PC-3 (cell line): Measurements from ENCODE around the gene CBL. TPM values are rescaled to one million over a fixed set of nuclear protein-coding genes. Genes with fewer than 3 reads are reported as not detected.

Source experiments
- ATAC-seq: fragments of 200-7000 bp; cut with Tn5 transposase; 2 replicates; pipeline ENCODE4 v1.9.1; 2020; ENCODE audit warnings: mild to moderate bottlenecking, moderate library complexity
- BruUV-seq: library from RNA; stranded (reverse); fragments of 400-500 nt; replicated peaks from 2 replicates; lab custom pipeline; 2021; lab: Mats Ljungman, UMichigan
- CTCF ChIA-PET: fragments of 300-600 bp; sonication (Branson Sonifier 250); formaldehyde crosslinking; loops from one replicate; lab custom pipeline; 2022; ENCODE audit warnings: antibody characterized with exemption; lab: Charles Lee
- POLR2A ChIA-PET: fragments of 300-600 bp; sonication (Branson Sonifier 250); formaldehyde crosslinking; loops from one replicate; lab custom pipeline; 2022; ENCODE audit warnings: antibody characterized with exemption; ENCODE audit not compliant: unreplicated experiment; lab: Charles Lee
- DNase-seq: peaks from one replicate; pipeline ENCODE4 v3.0.0-alpha.2; 2015
- H2AFZ ChIP-seq: fragments of 300-600 bp; sonication (generic); 2 replicates; pipeline ENCODE4 v1.6.0; 2016; ENCODE audit warnings: antibody characterized with exemption, low read length
- H3F3A ChIP-seq: fragments of 300-600 bp; sonication (generic); one replicate; pipeline ENCODE4 v1.6.0; 2017; ENCODE audit warnings: antibody characterized with exemption, low read length, control low read depth, mild to moderate bottlenecking; ENCODE audit not compliant: unreplicated experiment
- H3K27ac ChIP-seq: fragments of 300-600 bp; sonication (generic); 2 replicates; pipeline ENCODE4 v1.5.1; 2016; ENCODE audit warnings: mild to moderate bottlenecking, low read length
- H3K27me3 ChIP-seq: fragments of 300-600 bp; sonication (generic); 2 replicates; pipeline ENCODE4 v1.6.1; 2016; ENCODE audit warnings: low read length, mixed read lengths
- H3K36me3 ChIP-seq: fragments of 300-600 bp; sonication (generic); 2 replicates; pipeline ENCODE4 v1.6.1; 2016; ENCODE audit warnings: low read depth, mixed run types, low read length, mixed read lengths
- H3K4me1 ChIP-seq: fragments of 300-600 bp; sonication (generic); 2 replicates; pipeline ENCODE4 v1.5.1; 2016; ENCODE audit warnings: low read length; ENCODE audit not compliant: insufficient read depth
- H3K4me2 ChIP-seq: fragments of 300-600 bp; sonication (generic); 2 replicates; pipeline ENCODE4 v1.6.0; 2016; ENCODE audit warnings: low read length
- H3K4me3 ChIP-seq: fragments of 300-600 bp; sonication (generic); 2 replicates; pipeline ENCODE4 v1.5.1; 2016; ENCODE audit warnings: mild to moderate bottlenecking, low read length, mixed read lengths
- H3K79me2 ChIP-seq: fragments of 300-600 bp; sonication (generic); 2 replicates; pipeline ENCODE4 v1.6.1; 2017; ENCODE audit warnings: low read length, mixed read lengths
- H3K9ac ChIP-seq: fragments of 300-600 bp; sonication (generic); 2 replicates; pipeline ENCODE4 v1.6.0; 2016; ENCODE audit warnings: mild to moderate bottlenecking, low read length
- H3K9me2 ChIP-seq: fragments of 300-600 bp; sonication (generic); replicated peaks from 2 replicates; pipeline ENCODE4 v1.6.1; 2016; ENCODE audit warnings: mixed run types, low read length, mixed read lengths
- H3K9me3 ChIP-seq: fragments of 300-600 bp; sonication (generic); 2 replicates; pipeline ENCODE4 v1.6.1; 2016; ENCODE audit warnings: low read length, mixed read lengths
- H4K20me1 ChIP-seq: fragments of 300-600 bp; sonication (generic); 2 replicates; pipeline ENCODE4 v1.6.1; 2016; ENCODE audit warnings: low read length, mixed read lengths
- EZH2 ChIP-seq: fragments of 300-600 bp; sonication (generic); IDR thresholded peaks from one replicate; pipeline ENCODE4 v1.6.1; 2017; ENCODE audit warnings: antibody characterized with exemption, mild to moderate bottlenecking, low read length; ENCODE audit not compliant: unreplicated experiment
- EZH2phosphoT487 ChIP-seq: fragments of 300-600 bp; sonication (generic); IDR thresholded peaks from 2 replicates; pipeline ENCODE4 v1.6.1; 2018; ENCODE audit warnings: mild to moderate bottlenecking, antibody characterized with exemption, low read length, borderline replicate concordance
- intact Hi-C: fragments of 100-400 bp; cut with micrococcal nuclease; formaldehyde crosslinking; loops from 2 replicates; pipeline ENCODE4 v1.9.0; 2023
- total RNA-seq: library from RNA; depleted of rRNA; stranded (reverse); fragments of >200 nt; gene quantifications from 2 replicates; pipeline ENCODE4 v1.2.3, GENCODE V29; 2014
- TF ChIP-seq, protein P1 (sequence below): fragments of 300-600 bp; sonication (generic); conservative IDR thresholded peaks from 2 replicates; pipeline ENCODE4 v1.5.1; 2017; ENCODE audit warnings: antibody characterized with exemption, low read depth, mild to moderate bottlenecking, low read length

Gene CBL
- total RNA-seq, 1 experiment from 2014 or later: 11.4 TPM

DNA sequence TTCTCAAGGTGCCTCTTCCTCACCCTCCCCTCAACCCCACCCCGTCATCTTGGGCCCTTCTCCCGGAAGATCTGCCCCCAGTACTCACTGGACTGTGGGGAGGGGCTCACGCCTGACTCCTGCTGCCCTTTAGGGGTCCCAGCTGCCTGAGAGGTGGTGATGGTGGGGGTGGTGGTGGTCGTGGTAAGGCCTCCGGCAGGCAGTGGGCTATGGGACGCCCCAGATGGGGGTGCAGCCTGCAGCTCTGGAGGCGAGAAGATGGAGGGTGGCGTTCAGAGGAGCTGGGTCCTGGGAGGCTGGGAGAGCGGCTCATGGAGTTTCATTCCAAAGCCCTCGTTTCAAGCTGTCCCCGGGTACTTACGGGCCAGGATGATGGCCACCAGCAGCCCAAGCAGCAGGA lies 139.5 kb downstream of the CBL start:
- intact Hi-C loops: no loop called here
- H3K27me3 ChIP-seq: no peaks in the 10 kb centered on the region
- no peaks in the 10 kb centered on the region for H3K9me2 ChIP-seq
- BruUV-seq: no TSS peak
- no peak overlapping the region for H3K27ac ChIP-seq
- H3K4me1 ChIP-seq: no peaks in the 10 kb centered on the region
- POLR2A ChIA-PET: no interaction called here
- ATAC-seq (no peak), DNase-seq (no peak)
- H3K36me3 ChIP-seq: no peaks in the 10 kb centered on the region
- H3F3A ChIP-seq: no peaks in the 10 kb centered on the region
- H3K9ac ChIP-seq: no peak overlapping the region
- H2AFZ ChIP-seq: no peak overlapping the region
- H3K79me2 ChIP-seq: no peaks in the 10 kb centered on the region
- H3K9me3 ChIP-seq: no peaks in the 10 kb centered on the region
- H3K4me3 ChIP-seq: no peak overlapping the region
- CTCF ChIA-PET: no interaction called here
- no peaks in the 10 kb centered on the region for H4K20me1 ChIP-seq
- H3K4me2 ChIP-seq: no peak overlapping the region
- TF ChIP-seq, protein P1, sequence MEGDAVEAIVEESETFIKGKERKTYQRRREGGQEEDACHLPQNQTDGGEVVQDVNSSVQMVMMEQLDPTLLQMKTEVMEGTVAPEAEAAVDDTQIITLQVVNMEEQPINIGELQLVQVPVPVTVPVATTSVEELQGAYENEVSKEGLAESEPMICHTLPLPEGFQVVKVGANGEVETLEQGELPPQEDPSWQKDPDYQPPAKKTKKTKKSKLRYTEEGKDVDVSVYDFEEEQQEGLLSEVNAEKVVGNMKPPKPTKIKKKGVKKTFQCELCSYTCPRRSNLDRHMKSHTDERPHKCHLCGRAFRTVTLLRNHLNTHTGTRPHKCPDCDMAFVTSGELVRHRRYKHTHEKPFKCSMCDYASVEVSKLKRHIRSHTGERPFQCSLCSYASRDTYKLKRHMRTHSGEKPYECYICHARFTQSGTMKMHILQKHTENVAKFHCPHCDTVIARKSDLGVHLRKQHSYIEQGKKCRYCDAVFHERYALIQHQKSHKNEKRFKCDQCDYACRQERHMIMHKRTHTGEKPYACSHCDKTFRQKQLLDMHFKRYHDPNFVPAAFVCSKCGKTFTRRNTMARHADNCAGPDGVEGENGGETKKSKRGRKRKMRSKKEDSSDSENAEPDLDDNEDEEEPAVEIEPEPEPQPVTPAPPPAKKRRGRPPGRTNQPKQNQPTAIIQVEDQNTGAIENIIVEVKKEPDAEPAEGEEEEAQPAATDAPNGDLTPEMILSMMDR: no peak
- TF ChIP-seq EZH2phosphoT487 (no peak), EZH2 (no peak)

GRCh38 chr11:119346605-119347004 lies 140.5 kb downstream of the CBL start, which contains the start of gene MFRP:
Gene MFRP, minus strand, starts transcription at chr11:119346705. Its CDS starts 192 bp downstream, at chr11:119346513.
- H3K27me3 ChIP-seq: no peaks in the 10 kb centered on the region
- H3K4me1 ChIP-seq: no peaks in the 10 kb centered on the region
- ChIA-PET CTCF (no interaction called here), POLR2A (no interaction called here)
- H3K4me2 ChIP-seq: no peak within 1 kb of the TSS
- H3K79me2 ChIP-seq: no peaks in the 10 kb centered on the region
- no peaks in the 10 kb centered on the region for H3F3A ChIP-seq
- BruUV-seq: no TSS peak
- H3K4me3 ChIP-seq: no peak within 1 kb of the TSS
- no peaks in the 10 kb centered on the region for H4K20me1 ChIP-seq
- ATAC-seq (no peak), DNase-seq (no peak)
- no peaks in the 10 kb centered on the region for H3K36me3 ChIP-seq
- H3K9me2 ChIP-seq: no peaks in the 10 kb centered on the region
- TF ChIP-seq EZH2 (no peak), EZH2phosphoT487 (no peak)
- TF ChIP-seq, protein P1: no peak
- H2AFZ ChIP-seq: no peak within 1 kb of the TSS
- no peak within 1 kb of the TSS for H3K9ac ChIP-seq
- no peaks in the 10 kb centered on the region for H3K9me3 ChIP-seq
- no peak within 1 kb of the TSS for H3K27ac ChIP-seq
- intact Hi-C loops: no loop called here

GRCh38 chr11:119347242-119347641 lies 141.1 kb downstream of the CBL start:
- no peak overlapping the region for H3K9ac ChIP-seq
- no peak for DNase-seq
- no peak overlapping the region for H3K27ac ChIP-seq
- ChIA-PET CTCF (interaction anchor here (1.2 kb wide), 1 partner anchor 9 kb away, joined by 3 read pairs; no protein-coding TSS in a partner anchor), POLR2A (no interaction called here)
- TF ChIP-seq, protein P1: no peak
- TF ChIP-seq EZH2phosphoT487 (no peak), EZH2 (no peak)
- no peaks in the 10 kb centered on the region for H3K79me2 ChIP-seq
- no peaks in the 10 kb centered on the region for H3K9me2 ChIP-seq
- BruUV-seq: no TSS peak
- no peak overlapping the region for H2AFZ ChIP-seq
- H3K4me3 ChIP-seq: no peak overlapping the region
- ATAC-seq: no peak
- no peak overlapping the region for H3K4me2 ChIP-seq
- no peaks in the 10 kb centered on the region for H3K9me3 ChIP-seq
- no peaks in the 10 kb centered on the region for H3K36me3 ChIP-seq
- intact Hi-C loops: no loop called here
- H3K4me1 ChIP-seq: no peaks in the 10 kb centered on the region
- H4K20me1 ChIP-seq: no peaks in the 10 kb centered on the region
- H3K27me3 ChIP-seq: no peaks in the 10 kb centered on the region
- H3F3A ChIP-seq: no peaks in the 10 kb centered on the region
